ENCODE results near the gene ERMN.
A peak's percentile ranks its signal among the peaks of the same experiment; 100 is the strongest.

The ERMN gene

GRCh38 chr2:157334335-157334734 is 8.7 kb upstream of the ERMN start:
- no peaks in the 10 kb centered on the region for H3K27me3 ChIP-seq (replicated peaks)
- DNase-seq, result no peak
- no peak for TF ChIP-seq CTCF (IDR thresholded peaks at IDR 0.05; ENCODE audit: low read depth, low read length, missing control alignments)
- in situ Hi-C loops (cut with HindIII; ENCODE audit: low pct_ligation_motif_present, low sequenced_read_pairs), result no loop called here
- H3K27ac ChIP-seq, result no peak overlapping the region
- no peak overlapping the region for H3K4me3 ChIP-seq (ENCODE audit: low read depth, low read length)
- no peaks in the 10 kb centered on the region for H3K36me3 ChIP-seq (replicated peaks)

GRCh38 chr2:157333304-157334047 is 7.9 kb upstream of the ERMN start:
- no peak for TF ChIP-seq CTCF (IDR thresholded peaks at IDR 0.05; ENCODE audit: low read depth, low read length, missing control alignments)
- DNase-seq, result no peak
- in situ Hi-C loops (cut with HindIII; ENCODE audit: low pct_ligation_motif_present, low sequenced_read_pairs), result no loop called here
- Histone ChIP-seq H3K27me3 (replicated peaks) (no peaks in the 10 kb centered on the region), H3K4me3 (ENCODE audit: low read depth, low read length) (no peak overlapping the region), H3K27ac (no peak overlapping the region), H3K36me3 (replicated peaks) (no peaks in the 10 kb centered on the region)

- no peak for DNase-seq
- H3K27ac ChIP-seq, result no peak overlapping the region
- no peak for TF ChIP-seq CTCF (IDR thresholded peaks at IDR 0.05; ENCODE audit: low read depth, low read length, missing control alignments)
- no peaks in the 10 kb centered on the region for H3K27me3 ChIP-seq (replicated peaks)
- H3K36me3 ChIP-seq (replicated peaks), result no peaks in the 10 kb centered on the region
- no peak overlapping the region for H3K4me3 ChIP-seq (ENCODE audit: low read depth, low read length)
- in situ Hi-C loops (cut with HindIII; ENCODE audit: low pct_ligation_motif_present, low sequenced_read_pairs), result no loop called here
Measured at GRCh38 chr2:157329524-157329923, 3.9 kb upstream of the ERMN start.

GRCh38 chr2:157327621-157328500 is 2.2 kb upstream of the ERMN start:
- in situ Hi-C loops (cut with HindIII; ENCODE audit: low pct_ligation_motif_present, low sequenced_read_pairs), result no loop called here
- Histone ChIP-seq H3K36me3 (replicated peaks) (no peaks in the 10 kb centered on the region), H3K27me3 (replicated peaks) (no peaks in the 10 kb centered on the region), H3K4me3 (ENCODE audit: low read depth, low read length) (no peak overlapping the region), H3K27ac (no peak overlapping the region)
- peak; percentile 83 for DNase-seq
- TF ChIP-seq CTCF (IDR thresholded peaks at IDR 0.05; ENCODE audit: low read depth, low read length, missing control alignments), result peak; percentile 98

GRCh38 chr2:157327200-157327599 is 1.6 kb upstream of the ERMN start:
- Histone ChIP-seq H3K36me3 (replicated peaks) (no peaks in the 10 kb centered on the region), H3K27me3 (replicated peaks) (no peaks in the 10 kb centered on the region), H3K27ac (no peak overlapping the region), H3K4me3 (ENCODE audit: low read depth, low read length) (no peak overlapping the region)
- in situ Hi-C loops (cut with HindIII; ENCODE audit: low pct_ligation_motif_present, low sequenced_read_pairs), result no loop called here
- DNase-seq, result no peak
- TF ChIP-seq CTCF (IDR thresholded peaks at IDR 0.05; ENCODE audit: low read depth, low read length, missing control alignments), result no peak

Measured in brain microvascular endothelial cell (primary cell).